T follicular helper cell (primary cell): Measurements from ENCODE around the gene MYL7.
"Not testable (repeated sequence)": the region's sequence is repeated elsewhere in the genome, so short reads cannot be mapped to it uniquely, and the experiment has no call there.

Experiments used
- DNase-seq: peaks from one replicate; pipeline ENCODE4 v3.0.0-alpha.2; 2020; ENCODE audit warnings: low read depth
- total RNA-seq, 2 experiments: gene quantifications; one replicate each; lab custom pipeline; 2026; lab: John Stamatoyannopoulos, UW

Gene MYL7
- 0 to 0.04 reads per million in 2 experiments for total RNA-seq

GRCh38 chr7:44141221-44141850 is at the start of gene MYL7:
MYL7 (minus strand) TSS chr7:44141332; CDS start chr7:44141305, 27 bp downstream.
- no peak for DNase-seq

- no peak for DNase-seq
Observed at GRCh38 chr7:44189993-44190872, 49.1 kb upstream of the MYL7 start.

GRCh38 chr7:44189286-44189992 is 48.3 kb upstream of the MYL7 start, which contains the start of gene GCK:
GCK (minus strand) TSS chr7:44189439; CDS start chr7:44188953, 486 bp downstream.
- no peak for DNase-seq

- DNase-seq, result no peak
Observed at GRCh38 chr7:44188480-44189225, 47.5 kb upstream of the MYL7 start.

- DNase-seq, result no peak
Observed at GRCh38 chr7:44187636-44188416, 46.7 kb upstream of the MYL7 start.

- DNase-seq, result no peak
Observed at GRCh38 chr7:44186736-44187135, 45.6 kb upstream of the MYL7 start.

GRCh38 chr7:44185729-44186128 is 44.6 kb upstream of the MYL7 start:
- DNase-seq, result no peak

- DNase-seq, result no peak
Observed at GRCh38 chr7:44184873-44185446, 43.8 kb upstream of the MYL7 start.

- no peak for DNase-seq
Observed at GRCh38 chr7:44184206-44184872, 43.2 kb upstream of the MYL7 start.

- DNase-seq, result no peak
Observed at GRCh38 chr7:44183386-44183785, 42.3 kb upstream of the MYL7 start.

GRCh38 chr7:44182827-44183226 is 41.7 kb upstream of the MYL7 start:
- no peak for DNase-seq

GRCh38 chr7:44180631-44181030 is 39.5 kb upstream of the MYL7 start:
- no peak for DNase-seq

- no peak for DNase-seq
Observed at GRCh38 chr7:44177570-44178131, 36.5 kb upstream of the MYL7 start.

- DNase-seq, result no peak
Observed at GRCh38 chr7:44176486-44176885, 35.4 kb upstream of the MYL7 start.

GRCh38 chr7:44175730-44176129 is 34.6 kb upstream of the MYL7 start:
- no peak for DNase-seq

GRCh38 chr7:44174694-44174948 is 33.5 kb upstream of the MYL7 start:
- DNase-seq, result not testable (repeated sequence)

GRCh38 chr7:44173911-44174693 is 33.0 kb upstream of the MYL7 start:
- DNase-seq, result no peak

GRCh38 chr7:44172803-44173424 is 31.8 kb upstream of the MYL7 start:
- DNase-seq, result no peak

- no peak for DNase-seq
Observed at GRCh38 chr7:44172352-44172751, 31.2 kb upstream of the MYL7 start.
